ENCODE results near the gene C14orf132. TPM values are rescaled to one million over a fixed set of nuclear protein-coding genes. Genes with fewer than 3 reads are reported as not detected.

C14orf132 gene
- total RNA-seq, 4 donors from 2014 or later = 1.2 to 6.2 (median 4.5) TPM

DNA sequence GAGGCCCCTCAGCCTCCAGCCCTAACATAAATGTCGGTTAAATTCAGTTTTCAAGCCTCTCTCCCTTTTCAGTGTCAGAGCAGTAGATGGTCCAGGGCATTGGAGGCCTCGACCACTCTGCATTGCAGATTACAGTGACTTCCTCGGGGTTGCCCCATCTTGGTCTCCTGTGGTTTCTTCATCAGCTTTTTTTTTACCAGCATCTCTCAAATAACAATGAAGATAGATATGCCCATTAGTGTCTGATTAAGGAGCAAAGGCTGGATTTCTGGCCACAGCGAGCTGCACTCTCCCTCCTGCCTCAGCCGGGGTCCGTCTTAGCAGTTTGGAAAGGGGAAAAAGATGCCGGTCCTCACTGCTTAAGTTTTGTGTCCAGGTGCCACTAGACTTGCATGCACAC, 49.7 kb downstream of the C14orf132 start:
- TF ChIP-seq, protein P1, sequence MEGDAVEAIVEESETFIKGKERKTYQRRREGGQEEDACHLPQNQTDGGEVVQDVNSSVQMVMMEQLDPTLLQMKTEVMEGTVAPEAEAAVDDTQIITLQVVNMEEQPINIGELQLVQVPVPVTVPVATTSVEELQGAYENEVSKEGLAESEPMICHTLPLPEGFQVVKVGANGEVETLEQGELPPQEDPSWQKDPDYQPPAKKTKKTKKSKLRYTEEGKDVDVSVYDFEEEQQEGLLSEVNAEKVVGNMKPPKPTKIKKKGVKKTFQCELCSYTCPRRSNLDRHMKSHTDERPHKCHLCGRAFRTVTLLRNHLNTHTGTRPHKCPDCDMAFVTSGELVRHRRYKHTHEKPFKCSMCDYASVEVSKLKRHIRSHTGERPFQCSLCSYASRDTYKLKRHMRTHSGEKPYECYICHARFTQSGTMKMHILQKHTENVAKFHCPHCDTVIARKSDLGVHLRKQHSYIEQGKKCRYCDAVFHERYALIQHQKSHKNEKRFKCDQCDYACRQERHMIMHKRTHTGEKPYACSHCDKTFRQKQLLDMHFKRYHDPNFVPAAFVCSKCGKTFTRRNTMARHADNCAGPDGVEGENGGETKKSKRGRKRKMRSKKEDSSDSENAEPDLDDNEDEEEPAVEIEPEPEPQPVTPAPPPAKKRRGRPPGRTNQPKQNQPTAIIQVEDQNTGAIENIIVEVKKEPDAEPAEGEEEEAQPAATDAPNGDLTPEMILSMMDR (IDR thresholded peaks at IDR 0.05) = no peak
- TF ChIP-seq POLR2A (IDR thresholded peaks at IDR 0.05) = no peak
- Histone ChIP-seq H3K4me3 (no peak overlapping the region), H3K4me1 (no peaks in the 10 kb centered on the region), H3K36me3 (no peaks in the 10 kb centered on the region), H3K27me3 (no peaks in the 10 kb centered on the region), H3K27ac (no peak overlapping the region), H3K9me3 (no peaks in the 10 kb centered on the region)
- DNase-seq = no peak

GRCh38 chr14:96089401-96089800, 50.2 kb downstream of the C14orf132 start:
- Histone ChIP-seq H3K27me3 (no peaks in the 10 kb centered on the region), H3K4me1 (no peaks in the 10 kb centered on the region), H3K27ac (no peak overlapping the region), H3K9me3 (no peaks in the 10 kb centered on the region), H3K36me3 (no peaks in the 10 kb centered on the region), H3K4me3 (no peak overlapping the region)
- TF ChIP-seq, protein P1 (IDR thresholded peaks at IDR 0.05) = no peak
- no peak for TF ChIP-seq POLR2A (IDR thresholded peaks at IDR 0.05)
- no peak for DNase-seq

DNA sequence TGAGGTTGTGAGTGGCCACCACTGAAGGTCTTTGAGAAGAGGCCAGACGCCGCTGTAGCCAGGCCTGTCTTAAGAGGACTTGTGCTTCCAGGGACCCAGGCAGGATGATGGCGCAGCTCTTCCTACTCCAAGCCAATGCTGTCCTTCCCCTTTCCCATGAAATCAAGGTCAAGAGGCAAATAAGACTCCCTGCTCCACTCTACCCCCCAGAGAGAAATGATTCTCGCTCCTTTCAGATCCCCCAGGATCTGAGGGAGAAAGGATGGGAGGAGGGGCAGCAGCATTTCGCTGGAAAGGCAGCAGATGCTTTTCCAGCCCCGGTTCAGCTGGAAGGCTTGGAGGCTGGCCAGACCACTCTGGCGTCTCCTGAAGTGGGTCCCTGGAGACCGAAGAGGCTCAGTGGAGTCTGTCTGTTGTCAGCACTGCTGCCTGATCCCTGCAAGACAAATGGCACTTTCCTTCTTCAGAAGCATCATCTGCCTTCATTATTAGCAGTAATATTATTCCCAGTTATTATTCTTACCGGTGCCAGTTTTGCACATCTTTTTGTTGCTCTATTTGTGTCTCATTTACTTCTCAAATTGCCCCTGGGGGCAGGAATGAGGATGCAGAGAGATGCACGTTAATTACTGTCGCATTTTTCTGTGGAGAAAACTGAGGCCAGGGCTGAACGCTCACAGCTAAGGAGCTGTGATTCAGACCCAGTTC, 51.4 kb downstream of the C14orf132 start:
- peak; percentile 20 to 59 (median 47) for DNase-seq
- Histone ChIP-seq H3K27ac (peak overlapping the region in 1 of 4 donors; percentile 52), H3K27me3 (no peaks in the 10 kb centered on the region), H3K9me3 (no peaks in the 10 kb centered on the region), H3K4me1 (peaks cover 0 to 7% (median 0%) of the 10 kb centered on the region in 4 donors), H3K4me3 (no peak overlapping the region), H3K36me3 (no peaks in the 10 kb centered on the region)
- TF ChIP-seq POLR2A (IDR thresholded peaks at IDR 0.05) = no peak
- TF ChIP-seq, protein P1 (IDR thresholded peaks at IDR 0.05) = peak in 1 of 6 experiments; percentile 17

GRCh38 chr14:96091149-96091693, 52.1 kb downstream of the C14orf132 start:
- no peak overlapping the region for H3K27ac ChIP-seq

GRCh38 chr14:96091941-96092411, 52.8 kb downstream of the C14orf132 start:
- TF ChIP-seq, protein P1 (IDR thresholded peaks at IDR 0.05) = no peak
- no peak for TF ChIP-seq POLR2A (IDR thresholded peaks at IDR 0.05)
- Histone ChIP-seq H3K4me3 (no peak overlapping the region), H3K36me3 (no peaks in the 10 kb centered on the region), H3K27ac (no peak overlapping the region), H3K9me3 (no peaks in the 10 kb centered on the region), H3K4me1 (peaks cover 0 to 13% (median 0%) of the 10 kb centered on the region in 4 donors), H3K27me3 (no peaks in the 10 kb centered on the region)
- peak in 1 of 3 donors; percentile 19 for DNase-seq

More at GRCh38 chr14:96091149-96091693, 52.1 kb downstream of the C14orf132 start:
- no peak overlapping the region for H3K4me3 ChIP-seq
- no peaks in the 10 kb centered on the region for H3K27me3 ChIP-seq
- peak in 1 of 3 donors; percentile 42 for DNase-seq
- TF ChIP-seq, protein P1 (IDR thresholded peaks at IDR 0.05) = no peak
- TF ChIP-seq POLR2A (IDR thresholded peaks at IDR 0.05) = no peak
- no peaks in the 10 kb centered on the region for H3K36me3 ChIP-seq
- H3K9me3 ChIP-seq = no peaks in the 10 kb centered on the region
- peaks cover 0 to 13% (median 0%) of the 10 kb centered on the region in 4 donors for H3K4me1 ChIP-seq

Data from Peyer's patch (tissue), 4 donors.